ENCODE data around the gene B3GAT3.
"Not testable (repeated sequence)": the region's sequence is repeated elsewhere in the genome, so short reads cannot be mapped to it uniquely, and the experiment has no call there.

The B3GAT3 gene

GRCh38 chr11:62645946-62646824, 24.4 kb upstream of the B3GAT3 start, which contains the start of gene GANAB:
Gene GANAB (minus strand): TSS chr11:62646613. CDS start chr11:62646599, 14 bp downstream.
- peak; percentile 99 to 100 (median 100) for DNase-seq

- peak in 1 of 3 donors; percentile 18 for DNase-seq
Measured at GRCh38 chr11:62645671-62645945, 23.8 kb upstream of the B3GAT3 start.

GRCh38 chr11:62644220-62644619, 22.4 kb upstream of the B3GAT3 start:
- no peak for DNase-seq

DNA sequence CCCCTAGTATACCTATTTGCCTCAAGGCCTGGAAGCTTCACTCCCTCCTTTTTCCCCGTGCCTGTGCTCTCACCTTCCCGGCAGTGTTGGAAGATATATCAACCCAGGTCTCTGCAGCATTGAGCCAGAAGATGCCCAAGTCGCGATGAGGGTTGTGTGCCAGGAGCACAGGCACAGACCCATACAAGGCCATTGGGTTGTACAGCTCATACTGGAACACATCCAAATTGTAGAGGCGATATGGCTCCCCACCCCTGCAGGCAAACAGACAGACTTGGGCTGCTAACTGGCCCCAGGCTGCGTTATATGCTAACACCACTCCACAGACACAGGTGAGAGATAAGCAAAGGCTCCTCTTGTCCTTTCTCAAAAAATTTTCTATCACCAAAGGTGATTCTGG, 10.7 kb upstream of the B3GAT3 start:
- DNase-seq: no peak

DNA sequence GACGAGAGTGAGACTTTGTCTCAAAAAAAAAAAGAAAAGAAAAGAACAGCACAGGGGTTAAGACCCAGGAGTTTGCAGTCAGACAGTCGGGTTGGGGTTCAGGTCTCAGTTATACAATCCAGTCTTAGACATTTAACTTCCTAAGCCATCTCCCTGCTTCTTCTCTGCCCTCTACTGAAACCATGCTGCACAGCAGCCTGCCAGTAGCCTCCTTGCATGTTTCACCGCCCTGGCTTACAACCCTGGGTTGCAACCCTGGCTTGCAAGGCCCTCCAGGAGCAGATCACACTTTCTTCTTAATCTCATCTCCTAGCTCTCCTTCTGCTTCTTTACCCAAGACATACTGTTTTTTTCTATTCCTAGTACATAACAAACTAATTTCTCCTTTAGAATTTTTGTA, 5.9 kb upstream of the B3GAT3 start:
- peak in 2 of 3 donors; percentile 20 to 26 for DNase-seq

DNA sequence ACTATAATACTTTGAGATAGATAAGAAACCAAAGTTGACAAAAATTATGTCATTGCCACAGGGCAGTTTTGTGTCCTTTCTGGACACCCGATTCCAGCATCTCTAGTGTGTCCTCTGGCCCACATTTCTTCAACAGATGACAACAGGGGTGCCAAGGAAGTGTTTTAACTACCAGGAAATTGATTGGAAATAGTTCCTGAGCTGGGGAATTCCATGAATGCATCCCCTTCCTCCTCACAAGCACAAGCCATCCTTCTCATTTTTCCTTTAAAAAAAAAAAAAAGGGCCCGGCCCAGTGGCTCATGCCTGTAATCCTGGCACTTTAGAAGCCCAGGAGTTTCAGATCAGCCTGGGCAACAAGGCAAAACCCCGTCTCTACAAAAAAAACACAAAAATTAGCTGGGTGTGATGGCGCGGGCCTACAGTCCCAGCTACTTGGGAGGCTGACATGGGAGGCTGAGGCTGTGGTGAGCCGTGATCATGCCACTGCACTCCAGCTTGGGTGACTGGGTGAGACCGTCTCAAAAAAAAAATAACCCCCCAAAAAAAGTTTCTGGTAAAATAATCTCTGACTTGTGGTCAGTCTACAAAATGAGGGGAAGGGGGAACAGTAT, 797 bp upstream of the B3GAT3 start:
- DNase-seq: no peak

- DNase-seq: no peak
Measured at GRCh38 chr11:62621027-62621566, 689 bp downstream of the B3GAT3 start.

GRCh38 chr11:62616957-62617356, 4.8 kb downstream of the B3GAT3 start:
- not testable (repeated sequence) for DNase-seq

DNA sequence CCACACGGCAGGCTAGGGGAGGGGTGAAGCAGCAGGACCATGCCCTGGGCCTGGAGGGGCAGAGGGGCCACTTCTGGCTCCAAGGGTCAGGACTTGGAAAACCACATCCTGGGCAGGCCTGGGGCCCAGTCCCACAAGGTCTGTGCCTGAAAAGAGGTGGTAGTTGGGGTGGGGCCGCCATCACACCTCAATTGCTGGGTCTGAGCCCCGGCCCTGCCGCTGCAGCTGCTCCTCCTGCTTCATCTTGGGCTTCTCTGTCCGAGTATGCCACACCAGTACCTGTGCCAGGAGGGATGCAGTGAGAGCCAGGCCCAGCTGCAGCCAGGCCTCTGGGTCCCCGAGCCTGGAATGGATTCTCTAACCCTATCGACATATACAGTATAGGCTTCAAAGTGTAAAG, 6.3 kb downstream of the B3GAT3 start:
- no peak for DNase-seq

- DNase-seq: no peak
Measured at GRCh38 chr11:62614275-62614674, 7.5 kb downstream of the B3GAT3 start.

DNA sequence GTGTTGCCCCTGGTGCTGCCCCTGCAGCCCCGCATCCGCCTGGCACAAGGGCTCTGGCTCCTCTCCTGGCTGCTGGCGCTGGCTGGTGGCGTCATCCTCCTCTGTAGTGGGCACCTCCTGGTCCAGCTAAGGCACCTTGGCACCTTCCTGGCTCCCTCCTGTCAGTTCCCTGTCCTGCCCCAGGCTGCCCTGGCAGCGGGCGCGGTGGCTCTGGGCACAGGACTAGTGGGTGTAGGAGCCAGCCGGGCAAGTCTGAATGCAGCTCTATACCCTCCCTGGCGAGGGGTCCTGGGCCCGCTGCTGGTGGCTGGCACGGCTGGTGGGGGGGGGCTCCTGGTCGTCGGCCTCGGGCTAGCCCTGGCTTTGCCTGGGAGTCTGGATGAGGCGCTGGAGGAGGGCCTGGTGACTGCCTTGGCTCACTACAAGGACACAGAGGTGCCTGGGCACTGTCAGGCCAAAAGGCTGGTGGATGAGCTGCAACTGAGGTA, 8.5 kb downstream of the B3GAT3 start:
- no peak for DNase-seq

GRCh38 chr11:62612366-62613290, 9.2 kb downstream of the B3GAT3 start, which contains the start of the genes EML3 and ROM1:
Gene EML3 (minus strand): TSS chr11:62612775. CDS start chr11:62612457, 318 bp downstream.
Gene ROM1 (plus strand): TSS chr11:62613257. CDS start chr11:62613282, 25 bp downstream.
- peak; percentile 85 to 93 (median 85) for DNase-seq

DNA sequence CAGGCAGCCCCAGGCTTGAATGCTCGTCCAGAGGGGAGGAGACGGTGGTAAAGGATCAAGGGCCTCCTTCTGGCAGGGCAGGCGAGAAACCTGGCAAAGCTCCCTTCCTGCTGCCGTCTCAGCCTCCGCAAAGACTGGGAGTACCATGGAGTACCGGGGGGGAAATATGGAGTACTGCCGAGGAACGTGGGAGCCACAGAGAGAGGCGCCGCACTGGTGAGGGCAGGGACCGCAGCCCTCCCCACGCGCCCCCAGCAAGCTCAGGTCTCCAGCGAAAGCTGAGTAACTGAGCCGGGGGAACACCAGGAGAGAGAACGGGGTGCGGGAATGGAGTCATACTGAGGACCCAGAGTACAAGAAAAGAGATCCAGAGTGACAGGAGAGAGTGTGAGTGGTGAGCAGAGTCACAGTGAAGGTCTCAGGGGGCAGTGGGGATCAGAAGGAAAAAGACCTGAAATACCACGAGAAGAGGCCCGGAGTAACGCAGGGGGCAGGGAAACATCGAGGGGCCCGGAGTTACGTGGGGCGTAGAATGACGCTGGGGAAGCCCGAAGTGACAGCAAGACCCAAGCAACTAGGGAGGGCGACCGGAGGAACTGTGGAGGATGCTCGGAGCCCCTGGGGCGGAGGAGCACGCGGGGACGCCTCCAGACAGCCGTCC, 10.0 kb downstream of the B3GAT3 start:
- peak; percentile 66 to 76 (median 68) for DNase-seq

DNA sequence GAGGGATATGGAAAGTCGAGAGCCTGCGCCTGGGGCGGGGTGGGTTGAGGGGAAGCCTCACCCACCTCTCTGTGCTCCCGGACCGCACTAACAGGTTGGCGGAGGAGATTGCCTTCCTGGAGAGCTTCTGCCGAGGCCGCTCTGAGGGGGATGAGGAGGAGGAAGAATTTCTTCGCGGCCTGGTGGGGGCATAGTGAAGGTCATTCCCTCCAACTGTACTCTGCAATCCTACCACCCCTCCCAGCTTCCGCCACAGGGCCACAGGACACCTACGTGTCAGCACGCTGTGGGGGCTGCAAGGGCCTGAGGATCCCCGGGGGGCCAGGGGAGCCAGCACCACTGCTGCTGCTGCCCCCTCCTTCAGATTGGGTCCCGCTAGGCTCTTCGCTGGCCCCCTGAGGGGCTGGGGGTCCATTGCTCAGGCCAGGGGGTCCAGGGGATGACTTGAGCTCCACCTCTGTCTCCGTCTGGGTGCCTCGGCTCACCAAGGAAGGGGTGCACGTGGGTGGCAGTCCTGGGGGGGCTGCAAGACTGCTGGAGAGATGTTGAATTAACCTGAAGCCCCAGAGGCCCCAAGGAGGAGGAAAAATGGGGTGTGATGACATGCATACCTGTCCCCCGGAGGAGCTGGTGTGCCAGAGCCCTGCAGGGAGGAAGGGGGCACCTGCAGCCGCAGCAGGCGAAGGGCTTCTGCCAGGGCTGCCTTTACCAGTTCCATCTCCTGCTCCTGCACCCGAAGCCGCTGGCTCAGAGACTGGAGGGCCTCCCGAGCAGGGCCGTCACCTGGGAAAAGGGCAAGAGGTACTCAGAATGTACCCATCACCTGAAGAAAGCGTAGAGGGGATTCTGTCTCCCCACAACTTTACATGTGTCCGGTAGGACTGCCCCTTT, 10.7 kb downstream of the B3GAT3 start:
- DNase-seq: no peak

DNA sequence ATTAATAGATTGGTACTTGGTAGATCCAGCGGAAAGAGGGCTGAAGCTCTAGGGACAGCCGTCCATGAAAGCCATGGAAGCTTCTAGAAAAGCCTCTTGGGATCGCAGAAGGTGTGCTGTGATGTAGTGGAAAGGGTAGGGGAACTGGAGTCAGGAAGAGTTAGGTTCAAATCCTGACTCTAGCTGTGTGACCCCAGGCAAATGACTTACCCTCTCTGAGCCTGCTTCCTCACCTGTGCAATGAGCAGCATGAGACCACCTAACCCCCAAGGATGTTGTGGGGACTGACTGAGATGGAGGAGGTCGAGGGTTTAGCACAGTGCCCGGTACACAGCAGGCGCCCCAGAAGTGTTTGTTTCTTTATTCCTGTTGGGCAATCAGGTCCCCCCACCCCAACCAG, 11.4 kb downstream of the B3GAT3 start:
- DNase-seq: no peak

- no peak for DNase-seq
Measured at GRCh38 chr11:62608776-62609175, 13.0 kb downstream of the B3GAT3 start.

DNA sequence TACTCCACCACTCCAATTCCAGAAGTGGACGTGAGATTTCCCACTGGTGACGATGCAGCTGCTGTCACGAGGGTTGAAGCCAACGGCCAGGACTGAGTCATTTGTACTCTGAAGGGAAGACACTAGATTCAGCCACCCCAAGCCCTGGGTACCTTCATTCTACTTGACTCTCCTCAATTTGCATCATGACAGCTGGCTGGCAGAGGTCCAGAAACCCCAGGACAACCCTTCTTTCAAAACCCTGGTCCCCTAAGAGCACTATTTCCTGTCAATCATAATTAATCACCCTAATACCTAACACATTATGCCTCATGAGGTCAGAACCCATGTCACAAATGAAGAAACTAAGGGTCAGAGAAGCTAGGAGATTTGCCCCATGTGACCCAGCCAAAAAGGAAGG, 14.1 kb downstream of the B3GAT3 start:
- DNase-seq: peak; percentile 75 to 82 (median 76)

GRCh38 chr11:62605902-62606301, 15.9 kb downstream of the B3GAT3 start:
- no peak for DNase-seq

DNA sequence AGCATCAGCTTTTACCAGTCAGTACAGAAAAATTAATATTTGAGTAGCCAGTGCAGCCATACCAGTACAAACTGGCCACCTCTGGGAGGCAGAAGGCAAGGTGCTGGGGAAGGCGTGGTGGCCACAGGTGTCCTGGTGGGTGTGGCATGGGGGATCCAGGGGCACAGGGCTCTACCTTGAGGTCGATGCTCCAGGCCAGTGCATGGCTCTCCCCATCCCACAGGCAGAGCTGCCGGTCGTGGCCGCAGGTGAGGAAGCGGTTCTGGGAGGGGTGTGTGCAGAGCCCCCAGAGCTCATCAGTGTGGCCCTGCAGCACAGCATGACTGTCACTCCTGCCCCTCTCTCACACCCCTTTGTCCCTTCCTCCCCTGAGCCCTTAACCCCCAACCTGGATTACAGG, 16.3 kb downstream of the B3GAT3 start:
- DNase-seq: no peak

- no peak for DNase-seq
Measured at GRCh38 chr11:62604460-62605120, 17.2 kb downstream of the B3GAT3 start.

Measured in suppressor macrophage treated with lipopolysaccharide for 1 hour (primary cell).